Uterus (tissue), 2 donors: ENCODE measurements around the gene ANKRD63.

ENCODE experiments used
- CTCF ChIP-seq, 4 experiments: fragments of 200-600 bp in 2 of 4; fragments of 450-650 bp in 2 of 4; sonication (generic) in 2 of 4; IDR thresholded peaks; one replicate each; pipeline ENCODE4 v1.5.1; 2016 to 2019; ENCODE audit warnings: antibody characterized with exemption in 4 of 4, mild to moderate bottlenecking in 2 of 4, moderate library complexity in 1 of 4
- POLR2A ChIP-seq, 2 donors: fragments of 450-650 bp; IDR thresholded peaks; one replicate each; pipeline ENCODE4 v1.6.1; 2016; ENCODE audit warnings: antibody characterized with exemption in 2 of 2, mild to moderate bottlenecking in 1 of 2, moderate library complexity in 1 of 2

GRCh38 chr15:40265355-40265754 lies 17.5 kb downstream of the ANKRD63 start:
- TF ChIP-seq CTCF (IDR thresholded peaks at IDR 0.05) (no peak), POLR2A (IDR thresholded peaks at IDR 0.05) (no peak)
